Ovary (tissue), 9 donors: ENCODE measurements around the gene TPM4. TPM values are rescaled to one million over a fixed set of nuclear protein-coding genes. Genes with fewer than 3 reads are reported as not detected.
A peak's percentile ranks its signal among the peaks of the same experiment; 100 is the strongest.

Experiments
- DNase-seq, 5 donors: peaks; one replicate each; pipeline ENCODE4 v3.0.0-alpha.2; 2019 to 2020
- H3K27ac ChIP-seq, 2 donors: fragments of 200-600 bp; one replicate each; pipeline versions ENCODE4 v1.5.1 to v1.8.0; 2019 to 2022
- H3K27me3 ChIP-seq: fragments of 200-600 bp; one replicate; pipeline ENCODE4 v1.8.0; 2022
- H3K36me3 ChIP-seq: fragments of 200-600 bp; sonication (generic); one replicate; pipeline ENCODE4 v1.5.1; 2019
- H3K4me1 ChIP-seq: one replicate; pipeline ENCODE4 v1.8.1; 2013; ENCODE audit warnings: mild to moderate bottlenecking, moderate library complexity; ENCODE audit not compliant: insufficient read depth
- H3K4me3 ChIP-seq: fragments of 200-600 bp; sonication (generic); one replicate; pipeline ENCODE4 v1.5.1; 2017
- H3K9me3 ChIP-seq, 2 donors: fragments of 200-600 bp in 1 of 2; sonication (generic) in 1 of 2; one replicate each; pipeline versions ENCODE4 v1.5.1 to v1.8.1; 2013 to 2019; ENCODE audit warnings: mild to moderate bottlenecking in 1 of 2, moderate library complexity in 1 of 2
- EP300 ChIP-seq: sonication (generic); formaldehyde crosslinking; IDR thresholded peaks from one replicate; pipeline ENCODE4 v1.6.1; 2017; ENCODE audit warnings: antibody characterized with exemption
- POLR2A ChIP-seq: fragments of 450-650 bp; IDR thresholded peaks from one replicate; pipeline ENCODE4 v1.6.1; 2017; ENCODE audit warnings: antibody characterized with exemption, mild to moderate bottlenecking, moderate library complexity
- WGBS, 3 donors: extraction: QIAGEN DNeasy Blood & Tissue Kit in 1 of 3; methylation state at CpG; one replicate each; pipeline versions ENCODE4 v1.1.5 to v1.1.7; 2013 to 2017; 5-methylcytosine and 5-hydroxymethylcytosine counted together
- intact Hi-C, 4 donors: fragments of 100-400 bp; cut with DNase I; formaldehyde crosslinking; loops; one replicate each; pipeline versions ENCODE4 v1.11.0 to v1.15.1; 2022 to 2023
- polyA plus RNA-seq, 2 donors: library from polyadenylated mRNA; stranded (reverse); fragments of 200-250 nt in 1 of 2; fragments of 350-450 nt in 1 of 2; fragmentation: Illumina TruSeq in 1 of 2; extraction: RNeasy Lipid Tissue Mini Kit (QIAGEN cat#74804) in 1 of 2; gene quantifications; one replicate each; pipeline ENCODE4 v1.2.3, GENCODE V29; 2013 to 2014
- total RNA-seq, 7 donors: library from RNA; depleted of rRNA in 2 of 7; stranded (reverse); fragments of >200 nt in 2 of 7; fragmentation: NEBNext Ultra II Directional in 3 of 7; extraction: Animal tissue kit (Norgen Biotek cat#: 25700) in 3 of 7; gene quantifications; one replicate each; pipeline versions ENCODE4 v1.1.0 to v1.2.4, GENCODE V29; 2016 to 2023
- TF ChIP-seq, protein P1 (sequence below), 3 donors: fragments of 450-650 bp in 2 of 3; fragments of 200-600 bp in 1 of 3; IDR thresholded peaks; one replicate each; pipeline versions ENCODE4 v1.5.1 to v1.8.0; 2016 to 2022; ENCODE audit warnings: antibody characterized with exemption in 3 of 3, mild to moderate bottlenecking in 1 of 3
- donor health status: DM: no; HTN: no; CAD: no; lungs with moderate emphysema.
- donor health status: DM: no; HTN: no; CAD: no.
- donor health status: Bipolar disorder and iron deficiency.
- donor health status: DM: yes; HTN: yes; CAD: no.
- donor health status: DM: no; HTN: no; CAD: no.
- donor health status: DM: yes; HTN: yes; CAD: no.

Gene TPM4
- total and polyA plus RNA-seq, 9 donors, result 286 to 664 (median 554) TPM

DNA sequence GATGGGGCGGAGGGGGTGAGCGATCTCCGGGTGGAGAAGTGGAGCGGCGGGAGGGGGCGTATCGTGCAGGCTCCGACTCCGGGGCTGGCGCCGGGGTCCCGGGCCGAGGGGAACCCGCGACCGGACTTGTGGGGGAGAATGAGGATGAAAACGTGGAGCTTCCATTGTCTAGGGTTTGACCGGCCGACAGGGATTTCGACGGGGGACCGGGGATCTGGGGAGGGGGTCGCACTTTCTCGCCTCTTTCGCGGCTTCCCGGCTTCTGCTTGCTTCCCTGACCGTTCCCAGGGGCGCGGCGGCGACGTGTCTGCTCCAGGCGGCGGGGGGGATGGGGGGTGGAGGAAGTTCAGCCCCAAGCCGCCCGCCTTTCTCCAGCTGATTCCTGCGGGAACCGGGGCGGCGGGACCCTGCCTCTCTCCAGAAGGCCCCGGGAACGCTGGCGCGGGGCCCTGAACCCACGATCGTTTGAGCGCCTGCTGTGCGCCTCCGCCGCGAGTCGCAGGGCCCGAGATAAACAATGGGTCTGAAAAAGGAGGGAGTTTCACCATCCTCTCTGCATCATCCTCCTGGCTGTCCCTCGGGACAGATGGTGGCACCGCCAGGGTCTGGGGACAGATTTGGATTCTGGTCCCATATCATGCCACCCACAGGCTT, 790 bp downstream of the TPM4 start:
- no peaks in the 10 kb centered on the region for H3K36me3 ChIP-seq
- H3K27me3 ChIP-seq, result no peaks in the 10 kb centered on the region
- H3K4me1 ChIP-seq, result peaks cover 13% of the 10 kb centered on the region
- peak; percentile 50 to 80 (median 77) for DNase-seq
- 0% methylated on average over 39 to 56 of the region's 56 CpGs for WGBS, 3 donors
- H3K9me3 ChIP-seq, result no peaks in the 10 kb centered on the region
- H3K4me3 ChIP-seq, result peak overlapping the region; percentile 54
- TF ChIP-seq, protein P1, sequence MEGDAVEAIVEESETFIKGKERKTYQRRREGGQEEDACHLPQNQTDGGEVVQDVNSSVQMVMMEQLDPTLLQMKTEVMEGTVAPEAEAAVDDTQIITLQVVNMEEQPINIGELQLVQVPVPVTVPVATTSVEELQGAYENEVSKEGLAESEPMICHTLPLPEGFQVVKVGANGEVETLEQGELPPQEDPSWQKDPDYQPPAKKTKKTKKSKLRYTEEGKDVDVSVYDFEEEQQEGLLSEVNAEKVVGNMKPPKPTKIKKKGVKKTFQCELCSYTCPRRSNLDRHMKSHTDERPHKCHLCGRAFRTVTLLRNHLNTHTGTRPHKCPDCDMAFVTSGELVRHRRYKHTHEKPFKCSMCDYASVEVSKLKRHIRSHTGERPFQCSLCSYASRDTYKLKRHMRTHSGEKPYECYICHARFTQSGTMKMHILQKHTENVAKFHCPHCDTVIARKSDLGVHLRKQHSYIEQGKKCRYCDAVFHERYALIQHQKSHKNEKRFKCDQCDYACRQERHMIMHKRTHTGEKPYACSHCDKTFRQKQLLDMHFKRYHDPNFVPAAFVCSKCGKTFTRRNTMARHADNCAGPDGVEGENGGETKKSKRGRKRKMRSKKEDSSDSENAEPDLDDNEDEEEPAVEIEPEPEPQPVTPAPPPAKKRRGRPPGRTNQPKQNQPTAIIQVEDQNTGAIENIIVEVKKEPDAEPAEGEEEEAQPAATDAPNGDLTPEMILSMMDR (IDR thresholded peaks at IDR 0.05), result no peak
- TF ChIP-seq EP300 (no peak), POLR2A (no peak)
- intact Hi-C loops, result loop anchor here in 1 of 4 donors (5.0 kb wide), 1 partner anchor 35 kb away; the partner anchor contains the start of gene RAB8A
- H3K27ac ChIP-seq, result peak overlapping the region; percentile 98 to 100

DNA sequence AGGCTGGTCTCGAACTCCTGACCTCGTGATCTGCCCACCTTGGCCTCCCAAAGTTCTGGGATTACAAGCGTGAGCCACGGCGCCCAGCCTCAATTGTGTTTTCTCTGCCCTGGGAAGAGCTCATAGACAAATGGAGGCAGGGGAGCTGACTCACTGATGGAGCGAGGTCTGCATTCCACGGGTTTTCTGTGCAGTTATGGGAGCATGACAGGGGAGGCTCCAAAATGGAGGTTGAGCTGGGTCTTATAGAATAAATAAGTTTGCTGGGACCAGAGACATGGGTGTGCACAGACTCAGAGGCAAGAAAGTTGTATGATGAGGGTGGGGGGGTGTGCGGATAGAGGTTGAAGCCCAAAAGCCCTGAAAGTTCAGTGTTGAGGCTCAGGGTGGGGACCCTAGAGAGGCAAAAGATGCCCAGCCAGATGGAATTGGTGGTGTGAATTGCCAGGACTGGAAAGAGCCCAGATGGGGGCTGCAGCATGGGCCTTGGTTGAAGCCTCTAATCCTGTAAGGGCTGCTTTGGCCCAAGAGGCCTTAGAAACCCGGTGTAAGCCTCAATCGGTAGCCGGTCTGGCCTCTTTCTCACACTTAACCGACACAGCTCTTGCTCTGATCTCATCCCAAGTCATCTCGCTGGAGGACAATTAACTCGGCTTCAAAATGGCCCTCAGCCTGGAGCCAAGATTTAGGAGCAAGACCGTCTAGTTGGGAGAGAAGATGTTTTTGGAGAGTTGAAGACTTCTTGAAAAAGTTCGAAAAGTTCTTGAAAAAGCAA, 1.9 kb downstream of the TPM4 start:
- 5 to 7% (median 7%) methylated on average over 16 of the region's 16 CpGs for WGBS, 3 donors
- TF ChIP-seq EP300, result no peak
- TF ChIP-seq, protein P1 (IDR thresholded peaks at IDR 0.05), result no peak
- TF ChIP-seq POLR2A, result no peak
- peaks cover 13% of the 10 kb centered on the region for H3K4me1 ChIP-seq
- H3K9me3 ChIP-seq, result no peaks in the 10 kb centered on the region
- H3K4me3 ChIP-seq, result peak overlapping the region; percentile 54
- peak in 4 of 5 donors; percentile 48 to 59 (median 49) for DNase-seq
- H3K27me3 ChIP-seq, result no peaks in the 10 kb centered on the region
- intact Hi-C loops, result loop anchor here in 1 of 4 donors (5.0 kb wide), 1 partner anchor 34 kb away; the partner anchor contains the start of gene RAB8A
- no peaks in the 10 kb centered on the region for H3K36me3 ChIP-seq
- H3K27ac ChIP-seq, result peak overlapping the region; percentile 98 to 100

DNA sequence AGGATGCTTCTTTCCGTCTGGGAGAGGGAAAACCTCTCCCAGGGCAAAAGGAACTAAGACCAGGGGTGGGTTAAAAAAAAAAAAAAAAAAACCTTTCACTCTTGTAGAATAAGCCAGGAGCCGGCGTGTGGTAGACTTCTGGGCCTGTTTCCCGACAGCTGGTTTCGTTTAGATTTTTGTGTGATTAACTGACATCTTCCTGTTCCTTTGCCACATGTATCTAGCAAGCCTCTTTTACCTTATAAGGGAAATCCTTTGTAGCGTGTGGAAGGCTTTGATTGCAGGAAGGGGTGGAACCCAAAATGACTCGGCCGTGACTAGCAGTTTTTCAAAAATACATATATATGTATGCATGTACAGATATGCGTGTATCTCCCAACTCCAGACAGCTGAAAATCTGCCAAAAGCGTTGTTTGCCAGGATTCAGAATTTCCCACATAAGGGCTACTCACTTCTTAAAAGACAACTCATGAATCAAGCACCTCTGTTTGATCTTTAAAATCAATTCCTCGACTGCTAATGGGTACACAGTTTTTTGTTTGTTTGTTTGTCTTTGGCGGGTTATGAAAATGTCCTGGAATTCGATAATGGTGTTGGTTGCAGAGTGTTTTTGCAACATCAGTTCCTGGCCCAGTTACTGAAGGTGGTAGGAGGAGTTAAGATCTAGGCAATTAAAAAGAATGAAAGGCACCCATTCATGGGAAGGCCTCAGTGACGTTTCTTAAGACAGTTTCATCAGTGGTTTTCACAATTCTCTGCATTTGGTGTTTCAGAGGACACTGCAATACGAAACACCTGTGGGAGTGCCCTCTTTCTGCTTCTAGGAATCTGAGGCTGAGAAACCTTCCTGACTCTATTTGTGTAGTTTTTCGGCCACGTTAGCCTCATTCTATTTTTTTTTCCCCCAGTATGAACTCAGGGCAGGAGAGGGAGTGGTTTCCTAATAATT, 2.7 kb downstream of the TPM4 start:
- Histone ChIP-seq H3K9me3 (no peaks in the 10 kb centered on the region), H3K27ac (peak overlapping the region; percentile 98 to 100), H3K4me3 (peak overlapping the region; percentile 54), H3K36me3 (no peaks in the 10 kb centered on the region), H3K4me1 (peaks cover 13% of the 10 kb centered on the region), H3K27me3 (no peaks in the 10 kb centered on the region)
- peak; percentile 30 for TF ChIP-seq EP300
- no peak for TF ChIP-seq POLR2A
- intact Hi-C loops, result loop anchor here in 1 of 4 donors (5.0 kb wide), 1 partner anchor 33 kb away; the partner anchor contains the start of gene RAB8A
- DNase-seq, result peak; percentile 69 to 82 (median 79)
- WGBS, 3 donors, result 1% methylated on average over 17 of the region's 17 CpGs

DNA sequence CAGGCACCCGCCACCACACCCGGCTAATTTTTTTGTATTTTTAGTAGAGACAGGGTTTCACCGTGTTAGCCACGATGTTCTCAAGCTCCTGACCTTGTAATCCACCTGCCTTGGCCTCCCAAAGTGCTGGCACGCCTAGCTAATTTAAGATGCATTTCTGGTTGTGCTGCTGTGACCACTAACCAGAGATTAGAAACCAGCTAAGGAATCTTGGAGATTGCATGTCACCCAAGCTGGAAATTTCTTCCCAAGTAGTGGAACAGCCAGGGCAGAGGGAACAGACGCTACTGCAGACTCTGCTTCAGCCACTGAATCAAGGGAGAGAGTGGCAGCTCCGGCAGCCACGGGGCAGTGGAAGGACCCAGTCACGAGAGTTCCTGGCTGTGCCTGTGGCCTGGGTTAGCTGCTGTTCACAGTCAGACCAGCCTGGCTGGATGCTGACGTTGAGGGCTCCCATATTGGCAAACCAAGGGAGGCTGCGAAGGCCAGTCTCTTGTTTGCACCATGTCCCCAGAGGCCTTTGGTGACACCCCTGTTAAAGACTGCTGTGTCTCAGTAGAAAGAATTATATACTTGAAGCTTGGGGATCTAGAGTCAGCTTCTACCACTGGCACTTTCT, 7.9 kb downstream of the TPM4 start:
- Histone ChIP-seq H3K4me3 (no peak overlapping the region), H3K4me1 (peaks cover 7% of the 10 kb centered on the region), H3K27ac (no peak overlapping the region), H3K36me3 (no peaks in the 10 kb centered on the region), H3K27me3 (no peaks in the 10 kb centered on the region), H3K9me3 (no peaks in the 10 kb centered on the region)
- TF ChIP-seq, protein P1 (IDR thresholded peaks at IDR 0.05), result no peak
- TF ChIP-seq EP300, result no peak
- TF ChIP-seq POLR2A, result no peak
- DNase-seq, result no peak
- intact Hi-C loops, result no loop called here
- WGBS, 3 donors, result 77 to 82% (median 82%) methylated on average over 9 to 11 of the region's 11 CpGs
